SK-N-SH (cell line): Measurements from ENCODE around the gene KCNH3. TPM values are rescaled to one million over a fixed set of nuclear protein-coding genes. Genes with fewer than 3 reads are reported as not detected.

Experiments
- CTCF ChIA-PET: fragments of 300-600, 350-600 bp; formaldehyde crosslinking; extraction: SDS; loops from one replicate; lab custom pipeline; 2021; lab: Yijun Ruan, JAX
- POLR2A ChIA-PET: fragments of 350-600 bp; sonication (Branson Sonifier 250); formaldehyde crosslinking; extraction: SDS; loops from one replicate; lab custom pipeline; 2020; ENCODE audit warnings: antibody characterized with exemption, inconsistent platforms; lab: Yijun Ruan, JAX
- DNase-seq: peaks from one replicate; pipeline ENCODE4 v3.0.0; 2012
- H2AFZ ChIP-seq: fragments of 200-600 bp; sonication (generic); 2 replicates; pipeline ENCODE4 v1.8.1; 2016; ENCODE audit warnings: antibody characterized with exemption, mild to moderate bottlenecking, low read depth
- H3F3A ChIP-seq: fragments of 200-600 bp; sonication (generic); replicated peaks from 2 replicates; pipeline ENCODE3; 2016; ENCODE audit warnings: antibody characterized with exemption, mild to moderate bottlenecking; ENCODE audit not compliant: insufficient read depth
- H3K27ac ChIP-seq, 2 experiments: fragments of 200-500 bp in 1 of 2; fragments of 200-600 bp in 1 of 2; sonication (Bioruptor generic) in 1 of 2; sonication (generic), shearing (Covaris generic) in 1 of 2; 2 replicates each; pipeline versions ENCODE4 v1.5.1 to v1.6.1; 2014 to 2016; ENCODE audit warnings: low read depth in 2 of 2, inconsistent platforms in 1 of 2, low read length in 1 of 2, mild to moderate bottlenecking in 1 of 2, mixed read lengths in 1 of 2
- H3K27me3 ChIP-seq: fragments of 200-600 bp; sonication (generic), shearing (Covaris generic); 2 replicates; pipeline ENCODE4 v1.6.1; 2016; ENCODE audit warnings: mixed run types; ENCODE audit not compliant: insufficient read depth
- H3K36me3 ChIP-seq, 2 experiments: fragments of 200-500 bp in 1 of 2; fragments of 200-600 bp in 1 of 2; sonication (Bioruptor generic) in 1 of 2; sonication (generic) in 1 of 2; replicated peaks in 1 of 2; 2 replicates each; pipeline versions ENCODE3 to v1.5.1; 2014 to 2016; ENCODE audit warnings: low read length in 1 of 2, mild to moderate bottlenecking in 1 of 2; ENCODE audit not compliant: insufficient read depth in 2 of 2, control insufficient read depth in 1 of 2
- H3K4me1 ChIP-seq, 2 experiments: fragments of 200-500 bp in 1 of 2; fragments of 200-600 bp in 1 of 2; sonication (Bioruptor generic) in 1 of 2; sonication (generic), shearing (Covaris generic) in 1 of 2; 2 replicates each; pipeline versions ENCODE4 v1.5.1 to v1.6.1; 2014 to 2016; ENCODE audit warnings: low read depth in 1 of 2, low read length in 1 of 2, mixed run types in 1 of 2; ENCODE audit not compliant: insufficient read depth in 2 of 2, control insufficient read depth in 1 of 2
- H3K4me2 ChIP-seq: fragments of 200-600 bp; sonication (generic), shearing (Covaris generic); 2 replicates; pipeline ENCODE4 v1.6.1; 2017; ENCODE audit warnings: mixed run types
- H3K4me3 ChIP-seq, 2 experiments: fragments of 200-500 bp in 1 of 2; fragments of 200-600 bp in 1 of 2; sonication (Bioruptor generic) in 1 of 2; sonication (generic), shearing (Covaris generic) in 1 of 2; 2 replicates each; pipeline versions ENCODE4 v1.5.1 to v1.8.1; 2014 to 2016; ENCODE audit warnings: low read depth in 2 of 2, inconsistent platforms in 1 of 2, low read length in 1 of 2, mild to moderate bottlenecking in 1 of 2, mixed read lengths in 1 of 2, moderate library complexity in 1 of 2
- H3K79me2 ChIP-seq: fragments of 200-600 bp; sonication (generic); 2 replicates; pipeline ENCODE4 v1.8.1; 2017; ENCODE audit warnings: mild to moderate bottlenecking; ENCODE audit not compliant: insufficient read depth
- H3K9ac ChIP-seq: fragments of 200-600 bp; sonication (generic); 2 replicates; pipeline ENCODE4 v1.6.1; 2017; ENCODE audit warnings: mixed run types
- H3K9me2 ChIP-seq: fragments of 200-600 bp; sonication (generic); 2 replicates; pipeline ENCODE4 v1.6.1; 2017; ENCODE audit warnings: mixed run types
- H3K9me3 ChIP-seq: fragments of 200-600 bp; sonication (generic); 2 replicates; pipeline ENCODE4 v1.6.1; 2017; ENCODE audit warnings: mixed run types, mild to moderate bottlenecking, moderate library complexity
- H4K20me1 ChIP-seq: fragments of 200-600 bp; sonication (generic); 2 replicates; pipeline ENCODE4 v1.6.1; 2017; ENCODE audit warnings: mild to moderate bottlenecking, mixed run types; ENCODE audit not compliant: insufficient read depth
- CHD2 ChIP-seq: fragments of 150-350 bp; IDR thresholded peaks from 2 replicates; pipeline ENCODE4 v1.6.1; 2018; ENCODE audit warnings: low read length; ENCODE audit not compliant: partially characterized antibody
- CTCF ChIP-seq: fragments of 200-600 bp; sonication (generic); IDR thresholded peaks from 2 replicates; pipeline ENCODE4 v1.6.1; 2017; ENCODE audit warnings: antibody characterized with exemption, mild to moderate bottlenecking, moderate library complexity
- EP300 ChIP-seq, 2 experiments: IDR thresholded peaks; 2 replicates each; pipeline versions ENCODE4 v1.4.0 to v1.6.1; 2012; ENCODE audit warnings: borderline replicate concordance in 1 of 2, low read depth in 1 of 2, low read length in 1 of 2
- EZH2phosphoT487 ChIP-seq: fragments of 200-600 bp; sonication (generic); IDR thresholded peaks from 2 replicates; pipeline ENCODE4 v1.6.1; 2017; ENCODE audit warnings: low read depth, mixed run types, mild to moderate bottlenecking, antibody characterized with exemption, moderate library complexity, borderline replicate concordance
- FOSL2 ChIP-seq: IDR thresholded peaks from 2 replicates; pipeline ENCODE4 v1.4.0; 2012; ENCODE audit warnings: low read depth, mild to moderate bottlenecking, moderate library complexity, borderline replicate concordance
- FOXJ3 ChIP-seq: sonication (generic); formaldehyde crosslinking; IDR thresholded peaks from 2 replicates; pipeline ENCODE4 v1.5.1; 2020; ENCODE audit warnings: mild to moderate bottlenecking, missing genetic modification reagents
- GABPA ChIP-seq: IDR thresholded peaks from 2 replicates; pipeline ENCODE4 v1.4.0; 2012; ENCODE audit warnings: low read depth, mild to moderate bottlenecking
- GATA2 ChIP-seq: sonication (generic); formaldehyde crosslinking; IDR thresholded peaks from 2 replicates; pipeline ENCODE4 v1.5.0; 2020; ENCODE audit warnings: mild to moderate bottlenecking, missing genetic modification reagents
- JUND ChIP-seq: IDR thresholded peaks from 2 replicates; pipeline ENCODE4 v1.4.0; 2012
- MXI1 ChIP-seq: IDR thresholded peaks from 2 replicates; pipeline ENCODE4 v1.6.1; 2012; ENCODE audit warnings: mild to moderate bottlenecking, low read depth, low read length, improper control_type of control experiment
- NFIC ChIP-seq: IDR thresholded peaks from 2 replicates; pipeline ENCODE4 v1.4.0; 2012; ENCODE audit warnings: borderline replicate concordance
- NRF1 ChIP-seq: IDR thresholded peaks from 2 replicates; pipeline ENCODE4 v1.6.1; 2012; ENCODE audit warnings: low read depth, mild to moderate bottlenecking, low read length
- RAD21 ChIP-seq: IDR thresholded peaks from 2 replicates; pipeline ENCODE4 v1.6.1; 2012; ENCODE audit warnings: mild to moderate bottlenecking, low read length
- RFX5 ChIP-seq: IDR thresholded peaks from 2 replicates; pipeline ENCODE4 v1.6.1; 2012; ENCODE audit warnings: mild to moderate bottlenecking, improper control_type of control experiment, low read length
- RXRA ChIP-seq: IDR thresholded peaks from 2 replicates; pipeline ENCODE4 v1.4.0; 2012; ENCODE audit warnings: low read depth, mild to moderate bottlenecking, borderline replicate concordance
- SIN3A ChIP-seq: IDR thresholded peaks from 2 replicates; pipeline ENCODE4 v1.6.1; 2012; ENCODE audit warnings: low read depth, mild to moderate bottlenecking, low read length, moderate library complexity, borderline replicate concordance
- SMC3 ChIP-seq: IDR thresholded peaks from 2 replicates; pipeline ENCODE4 v1.6.1; 2012; ENCODE audit warnings: low read depth, low read length, improper control_type of control experiment
- TAF1 ChIP-seq: IDR thresholded peaks from 2 replicates; pipeline ENCODE4 v1.6.1; 2012; ENCODE audit warnings: low read depth, mild to moderate bottlenecking, low read length, moderate library complexity, borderline replicate concordance
- TCF12 ChIP-seq: IDR thresholded peaks from 2 replicates; pipeline ENCODE4 v1.4.0; 2012
- WGBS: methylation state at CpG from one replicate; pipeline ENCODE4 v1.1.6; 2017; ENCODE audit warnings: low lambda C conversion rate; 5-methylcytosine and 5-hydroxymethylcytosine counted together
- polyA plus RNA-seq, 3 experiments: library from polyadenylated mRNA; depleted of rRNA; stranded (reverse); fragments of >200 nt; gene quantifications; 2 replicates each; pipeline ENCODE4 v1.2.3, GENCODE V29; 2012
- TF ChIP-seq, protein P1 (sequence below): IDR thresholded peaks from 2 replicates; pipeline ENCODE4 v1.4.0; 2012; ENCODE audit warnings: low read depth, borderline replicate concordance
- TF ChIP-seq, protein P2 (sequence below): IDR thresholded peaks from 2 replicates; pipeline ENCODE4; 2012
- TF ChIP-seq, protein P3 (sequence below): IDR thresholded peaks from 2 replicates; pipeline ENCODE4 v1.6.1; 2012; ENCODE audit warnings: mild to moderate bottlenecking, low read depth, low read length, moderate library complexity

KCNH3 gene
- polyA plus RNA-seq, 1 of the 3 experiments (the other 2 are of a cell fraction), result 3.7 TPM

- TF ChIP-seq RAD21, result no peak
These were observed 28.4 kb downstream of the KCNH3 start (continued) for GRCh38 chr12:49567302-49567610.

DNA sequence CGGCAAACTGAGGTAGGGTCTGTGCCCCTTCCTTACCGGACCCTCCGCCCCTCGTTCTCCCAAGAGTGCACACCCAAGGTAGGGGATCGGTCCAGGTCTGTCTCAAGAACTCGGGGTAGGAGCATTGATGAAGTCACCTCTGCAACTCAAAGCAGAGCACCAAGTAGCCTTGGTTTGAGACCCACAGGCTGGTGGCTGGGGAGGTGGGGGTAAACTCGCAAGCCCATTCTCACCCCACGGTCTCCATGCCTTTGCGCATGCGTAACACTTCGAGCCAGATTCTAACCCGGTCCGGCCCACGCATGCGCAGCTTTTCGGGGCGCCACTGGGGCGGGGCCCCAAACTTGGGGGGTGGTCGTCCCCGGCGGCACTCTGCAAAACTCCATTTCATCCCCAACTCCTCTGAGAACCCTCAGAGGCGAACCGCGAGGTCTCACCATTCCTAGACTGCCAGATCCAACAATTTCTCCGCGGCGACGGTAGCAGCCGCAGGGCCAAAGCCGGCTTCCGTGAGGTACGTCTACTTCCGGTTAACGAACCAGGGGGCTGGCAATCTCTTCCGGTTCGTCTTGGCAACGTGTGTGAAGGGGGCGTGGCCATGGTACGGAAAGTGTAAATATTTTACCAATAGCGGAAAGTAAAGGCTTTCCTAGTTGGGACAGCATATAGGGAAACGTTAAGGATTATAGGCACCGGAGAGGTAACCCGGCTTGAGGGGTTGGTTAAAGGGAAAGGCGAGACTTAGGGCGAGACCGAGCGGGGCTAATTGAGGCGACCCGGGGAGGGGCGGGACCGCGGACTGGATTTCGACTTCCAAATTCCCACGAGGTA is 29.0 kb downstream of the KCNH3 start, which contains the start of gene MCRS1:
Gene MCRS1, minus strand, starts transcription at position 532 of the 831 bp plus-strand sequence. CDS start 1,411 bp downstream, outside the sequence.
- no peaks in the 10 kb centered on the region for H4K20me1 ChIP-seq
- CTCF ChIA-PET, result interaction anchor here (1.0 to 1.8 kb wide), 7 partner anchors 13 to 225 kb away, joined by 3 to 15 read pairs (median 9); partner anchors contain the start of gene DNAJC22
- H2AFZ ChIP-seq, result peak within 1 kb of the TSS; percentile 94
- no peaks in the 10 kb centered on the region for H3K9me2 ChIP-seq
- 1% methylated on average over 51 of the region's 54 CpGs for WGBS
- no peaks in the 10 kb centered on the region for H3K27me3 ChIP-seq
- H3K4me2 ChIP-seq, result peak within 1 kb of the TSS; percentile 93
- no peaks in the 10 kb centered on the region for H3F3A ChIP-seq
- DNase-seq, result peak; percentile 96
- H3K79me2 ChIP-seq, result peaks cover 73% of the 10 kb centered on the region
- H3K36me3 ChIP-seq, result peaks cover 0 to 30% of the 10 kb centered on the region in 2 experiments
- POLR2A ChIA-PET, result interaction anchor here (0.6 to 1.4 kb wide), 6 partner anchors 10 to 209 kb away, joined by 4 to 9 read pairs (median 4); no protein-coding TSS in a partner anchor
- peak within 1 kb of the TSS; percentile 85 to 95 for H3K27ac ChIP-seq
- H3K9ac ChIP-seq, result peak within 1 kb of the TSS; percentile 92
- peaks cover 7 to 14% of the 10 kb centered on the region in 2 experiments; a peak in 3 of 4 replicates for H3K4me1 ChIP-seq
- H3K9me3 ChIP-seq, result no peaks in the 10 kb centered on the region
- H3K4me3 ChIP-seq, result peak within 1 kb of the TSS; percentile 90 to 99
- no peak for TF ChIP-seq JUND
- TF ChIP-seq, protein P1, sequence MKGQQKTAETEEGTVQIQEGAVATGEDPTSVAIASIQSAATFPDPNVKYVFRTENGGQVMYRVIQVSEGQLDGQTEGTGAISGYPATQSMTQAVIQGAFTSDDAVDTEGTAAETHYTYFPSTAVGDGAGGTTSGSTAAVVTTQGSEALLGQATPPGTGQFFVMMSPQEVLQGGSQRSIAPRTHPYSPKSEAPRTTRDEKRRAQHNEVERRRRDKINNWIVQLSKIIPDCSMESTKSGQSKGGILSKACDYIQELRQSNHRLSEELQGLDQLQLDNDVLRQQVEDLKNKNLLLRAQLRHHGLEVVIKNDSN, result no peak
- no peak for TF ChIP-seq EP300 (IDR thresholded peaks at IDR 0.05; ENCODE audit: borderline replicate concordance in 1 of 2, low read depth in 1 of 2, low read length in 1 of 2)
- no peak for TF ChIP-seq GATA2
- no peak for TF ChIP-seq EZH2phosphoT487
- TF ChIP-seq RAD21, result no peak
- TF ChIP-seq FOSL2, result no peak
- TF ChIP-seq MXI1, result peak; percentile 87
- TF ChIP-seq GABPA, result peak; percentile 100
- no peak for TF ChIP-seq FOXJ3 (CRISPR knock-in tag)
- no peak for TF ChIP-seq SMC3
- TF ChIP-seq SIN3A, result peak; percentile 76; the same call in 1 of the 2 replicates
- TF ChIP-seq TAF1, result peak; percentile 94
- TF ChIP-seq NRF1, result peak; percentile 99
- no peak for TF ChIP-seq TCF12
- no peak for TF ChIP-seq RFX5
- TF ChIP-seq NFIC, result peak; percentile 57; the same call in 1 of the 2 replicates
- peak; percentile 71 for TF ChIP-seq CHD2
- TF ChIP-seq, protein P2, sequence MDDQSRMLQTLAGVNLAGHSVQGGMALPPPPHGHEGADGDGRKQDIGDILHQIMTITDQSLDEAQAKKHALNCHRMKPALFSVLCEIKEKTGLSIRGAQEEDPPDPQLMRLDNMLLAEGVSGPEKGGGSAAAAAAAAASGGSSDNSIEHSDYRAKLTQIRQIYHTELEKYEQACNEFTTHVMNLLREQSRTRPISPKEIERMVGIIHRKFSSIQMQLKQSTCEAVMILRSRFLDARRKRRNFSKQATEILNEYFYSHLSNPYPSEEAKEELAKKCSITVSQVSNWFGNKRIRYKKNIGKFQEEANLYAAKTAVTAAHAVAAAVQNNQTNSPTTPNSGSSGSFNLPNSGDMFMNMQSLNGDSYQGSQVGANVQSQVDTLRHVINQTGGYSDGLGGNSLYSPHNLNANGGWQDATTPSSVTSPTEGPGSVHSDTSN, result no peak
- no peak for TF ChIP-seq CTCF
- TF ChIP-seq, protein P3, sequence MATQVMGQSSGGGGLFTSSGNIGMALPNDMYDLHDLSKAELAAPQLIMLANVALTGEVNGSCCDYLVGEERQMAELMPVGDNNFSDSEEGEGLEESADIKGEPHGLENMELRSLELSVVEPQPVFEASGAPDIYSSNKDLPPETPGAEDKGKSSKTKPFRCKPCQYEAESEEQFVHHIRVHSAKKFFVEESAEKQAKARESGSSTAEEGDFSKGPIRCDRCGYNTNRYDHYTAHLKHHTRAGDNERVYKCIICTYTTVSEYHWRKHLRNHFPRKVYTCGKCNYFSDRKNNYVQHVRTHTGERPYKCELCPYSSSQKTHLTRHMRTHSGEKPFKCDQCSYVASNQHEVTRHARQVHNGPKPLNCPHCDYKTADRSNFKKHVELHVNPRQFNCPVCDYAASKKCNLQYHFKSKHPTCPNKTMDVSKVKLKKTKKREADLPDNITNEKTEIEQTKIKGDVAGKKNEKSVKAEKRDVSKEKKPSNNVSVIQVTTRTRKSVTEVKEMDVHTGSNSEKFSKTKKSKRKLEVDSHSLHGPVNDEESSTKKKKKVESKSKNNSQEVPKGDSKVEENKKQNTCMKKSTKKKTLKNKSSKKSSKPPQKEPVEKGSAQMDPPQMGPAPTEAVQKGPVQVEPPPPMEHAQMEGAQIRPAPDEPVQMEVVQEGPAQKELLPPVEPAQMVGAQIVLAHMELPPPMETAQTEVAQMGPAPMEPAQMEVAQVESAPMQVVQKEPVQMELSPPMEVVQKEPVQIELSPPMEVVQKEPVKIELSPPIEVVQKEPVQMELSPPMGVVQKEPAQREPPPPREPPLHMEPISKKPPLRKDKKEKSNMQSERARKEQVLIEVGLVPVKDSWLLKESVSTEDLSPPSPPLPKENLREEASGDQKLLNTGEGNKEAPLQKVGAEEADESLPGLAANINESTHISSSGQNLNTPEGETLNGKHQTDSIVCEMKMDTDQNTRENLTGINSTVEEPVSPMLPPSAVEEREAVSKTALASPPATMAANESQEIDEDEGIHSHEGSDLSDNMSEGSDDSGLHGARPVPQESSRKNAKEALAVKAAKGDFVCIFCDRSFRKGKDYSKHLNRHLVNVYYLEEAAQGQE, result 0 out of 2 replicates have a peak, but pooled peaks have one; percentile 19
- TF ChIP-seq RXRA, result no peak
